CD4-positive, alpha-beta T cell treated with Interleukin-15 for 4 hours (primary cell): ENCODE results near the gene FAM217B.

Experiments used
- DNase-seq: peaks from one replicate; pipeline ENCODE4 v3.0.0-alpha.2; 2020; ENCODE audit warnings: low spot score

The FAM217B gene, protein sequence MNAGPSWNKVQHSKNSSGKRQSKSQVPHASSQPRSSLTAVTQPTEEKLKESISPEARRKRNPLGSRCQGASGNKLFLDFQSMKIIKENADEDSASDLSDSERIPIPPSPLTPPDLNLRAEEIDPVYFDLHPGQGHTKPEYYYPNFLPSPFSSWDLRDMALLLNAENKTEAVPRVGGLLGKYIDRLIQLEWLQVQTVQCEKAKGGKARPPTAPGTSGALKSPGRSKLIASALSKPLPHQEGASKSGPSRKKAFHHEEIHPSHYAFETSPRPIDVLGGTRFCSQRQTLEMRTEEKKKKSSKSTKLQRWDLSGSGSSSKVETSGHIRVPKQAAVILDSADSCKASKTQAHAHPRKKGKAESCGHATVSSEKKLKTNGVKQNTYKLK

DNA sequence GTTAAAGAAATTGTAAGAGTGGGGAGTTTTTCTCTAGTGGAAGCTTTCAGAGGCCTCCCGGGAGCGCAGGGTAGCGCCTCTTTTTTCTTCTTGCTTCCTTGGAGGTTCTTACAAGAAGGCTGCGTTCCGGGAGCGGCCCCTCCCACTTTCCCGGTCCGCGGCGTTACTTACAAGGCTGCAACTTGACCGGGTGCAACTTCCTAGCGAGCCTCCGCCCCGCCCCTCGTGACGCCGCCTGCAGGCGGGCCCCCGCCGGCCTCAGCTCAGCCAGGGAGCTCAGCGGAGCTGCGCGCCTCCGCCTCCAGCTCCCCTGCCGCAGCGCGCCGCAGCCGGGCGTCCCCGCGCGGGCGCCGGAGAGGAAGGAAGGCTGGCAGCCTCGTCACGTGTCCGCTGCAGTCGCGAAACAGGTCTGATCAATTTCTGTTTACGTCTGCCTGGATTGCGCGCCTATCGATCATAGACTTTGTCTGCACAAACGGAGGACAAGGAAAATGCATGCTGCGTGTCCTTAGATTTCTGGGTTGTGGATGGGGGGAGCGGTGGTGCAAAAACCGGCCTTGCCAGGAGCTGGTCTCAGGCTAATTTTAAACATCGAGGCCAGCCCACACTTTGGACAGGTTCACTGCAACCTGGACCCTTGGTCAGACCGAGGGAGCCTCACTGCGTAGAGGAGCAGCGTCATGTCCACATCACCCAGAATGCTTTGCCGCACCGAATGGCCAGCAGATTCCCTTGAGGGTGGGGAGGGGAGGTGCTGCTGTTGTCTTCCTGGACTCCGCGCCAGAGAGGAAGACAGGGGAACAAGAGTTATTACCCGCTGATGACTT is at the start of gene FAM217B, which contains the start of gene PPP1R3D:
Gene FAM217B, plus strand, starts transcription at position 261 of the 827 bp plus-strand sequence. CDS start 3,555 bp downstream, outside the sequence.
Gene PPP1R3D, minus strand, starts transcription at position 177 of the 827 bp plus-strand sequence. CDS start 374 bp downstream, outside the sequence.
- DNase-seq, result peak; percentile 86

DNA sequence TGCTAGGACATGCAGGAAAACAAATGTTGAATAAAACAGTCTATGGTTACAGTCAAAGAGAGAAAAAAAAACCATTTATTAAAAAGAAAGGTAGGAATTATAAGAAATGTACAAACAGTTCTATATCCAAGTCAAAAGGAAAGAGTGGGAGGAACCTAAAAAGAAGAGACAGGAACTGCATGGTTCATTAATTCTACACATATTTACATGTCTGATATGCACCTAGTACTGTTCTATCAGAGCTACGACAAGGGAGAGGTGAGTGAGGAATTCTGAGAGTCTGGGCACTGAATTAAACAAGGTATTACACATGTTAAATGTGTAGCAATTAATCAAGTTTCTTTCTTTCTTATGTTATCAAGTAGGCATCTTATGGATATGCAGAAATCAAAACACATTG is 48.6 kb upstream of the FAM217B start:
- DNase-seq, result no peak

DNA sequence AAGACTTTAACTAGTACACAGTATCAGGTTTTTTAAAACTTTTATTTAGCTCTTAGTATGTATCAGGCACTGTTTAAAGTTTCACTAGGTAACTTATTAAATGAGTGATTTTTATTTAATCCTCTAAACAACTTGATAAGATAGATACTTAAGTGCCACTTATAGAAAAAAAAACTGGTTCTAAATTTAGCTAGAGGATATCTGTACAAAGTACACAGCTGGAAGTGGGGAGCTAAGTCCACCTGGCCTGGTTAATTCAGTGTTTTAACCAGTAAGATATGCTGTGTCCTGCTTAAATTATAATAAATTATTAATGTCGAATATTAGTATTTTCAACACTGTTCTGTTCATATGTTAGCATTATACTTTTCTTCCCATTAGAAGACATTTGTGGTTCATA is 44.3 kb upstream of the FAM217B start:
- no peak for DNase-seq

DNA sequence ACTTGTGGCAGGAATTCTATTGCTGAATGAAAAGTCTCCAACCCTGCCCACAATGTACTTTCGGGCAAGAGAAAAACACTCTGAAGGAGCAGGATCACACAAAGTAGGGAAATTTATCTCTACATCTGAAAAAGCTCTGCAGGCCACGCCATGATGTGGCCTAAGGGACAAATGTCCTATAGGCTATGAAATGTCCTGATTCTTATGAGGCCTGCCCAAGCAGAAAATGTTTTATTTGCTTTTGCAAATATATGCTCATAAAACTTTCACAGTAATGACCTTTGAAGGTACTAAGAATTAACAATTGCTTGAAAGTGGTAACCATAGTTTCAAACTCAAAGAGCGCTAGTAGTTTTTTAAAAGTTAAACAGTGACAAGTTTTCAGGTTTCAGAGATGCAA is 37.7 kb upstream of the FAM217B start:
- no peak for DNase-seq

DNA sequence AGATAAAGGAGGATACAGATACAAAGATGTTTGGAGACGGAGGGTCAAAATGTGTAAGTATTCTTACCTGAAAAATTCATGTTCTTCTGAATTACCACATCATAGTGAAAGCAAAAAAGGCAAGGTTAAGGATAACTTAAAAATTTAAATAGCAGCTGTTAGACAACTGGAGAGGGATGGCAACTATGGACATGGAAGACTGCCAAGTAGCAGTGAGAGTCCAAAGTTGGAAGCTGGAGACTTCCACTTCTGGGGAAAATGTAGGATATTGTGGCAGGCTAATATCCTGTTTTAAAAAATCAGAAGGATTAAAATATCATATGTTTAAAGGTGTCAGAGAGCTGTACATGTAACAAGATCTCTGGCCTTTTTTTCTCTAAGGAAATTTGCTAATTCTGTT is 36.6 kb upstream of the FAM217B start:
- no peak for DNase-seq

DNA sequence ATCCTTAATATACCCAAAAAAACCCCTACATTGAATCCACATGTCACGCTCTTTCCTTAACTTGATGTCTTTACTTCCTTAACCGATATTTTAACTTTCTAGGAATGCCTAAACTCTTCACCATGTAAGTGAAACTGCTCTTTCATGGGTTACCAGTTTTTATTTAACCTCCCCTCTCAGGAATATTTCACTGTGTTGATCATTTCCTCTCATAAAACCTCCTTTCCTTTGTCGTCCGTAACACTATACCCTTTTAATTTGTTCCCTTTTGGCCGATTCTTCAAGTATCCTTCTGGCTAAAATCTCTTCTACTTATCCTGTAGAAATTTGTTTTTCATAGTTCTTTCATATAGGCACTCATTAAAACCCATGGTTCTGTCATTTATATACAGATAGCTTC is 31.3 kb upstream of the FAM217B start:
- DNase-seq, result no peak

DNA sequence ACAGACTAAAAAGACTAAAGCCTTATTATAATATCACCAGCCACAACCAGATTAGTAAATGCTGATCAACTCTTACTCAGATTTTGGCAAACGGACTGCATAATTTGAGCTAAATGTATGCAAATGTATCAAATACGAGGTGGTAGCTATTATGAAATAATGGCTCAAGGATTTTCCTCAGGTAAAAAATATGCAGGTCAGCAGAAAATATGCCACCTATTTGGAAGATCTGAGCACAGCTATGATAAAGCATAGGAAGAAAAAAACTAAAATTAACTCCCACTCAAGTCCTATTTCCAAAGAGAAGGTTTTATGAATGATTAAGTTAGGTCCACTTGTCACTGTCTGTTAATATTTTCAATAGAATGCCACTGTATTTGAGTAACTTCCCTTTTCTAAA is 29.1 kb upstream of the FAM217B start:
- DNase-seq, result no peak

DNA sequence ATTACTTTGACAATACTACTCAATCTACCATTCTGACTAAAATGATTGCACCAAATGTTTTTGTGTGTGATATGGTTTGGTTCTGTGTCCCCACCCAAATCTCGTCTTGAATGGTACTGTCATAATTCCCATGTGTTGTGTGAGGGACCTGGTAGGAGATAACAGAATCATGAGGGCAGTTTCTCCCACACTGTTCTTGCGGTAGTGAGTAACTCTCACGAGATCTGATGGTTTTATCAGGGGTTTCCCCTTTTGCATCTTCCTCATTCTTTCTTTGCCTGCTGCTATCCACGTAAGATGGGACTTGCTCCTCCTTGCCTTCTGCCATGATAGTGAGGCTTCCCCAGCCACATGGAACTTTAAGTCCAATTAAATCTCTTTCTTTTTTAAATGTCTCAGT is 27.6 kb upstream of the FAM217B start:
- DNase-seq, result no peak

DNA sequence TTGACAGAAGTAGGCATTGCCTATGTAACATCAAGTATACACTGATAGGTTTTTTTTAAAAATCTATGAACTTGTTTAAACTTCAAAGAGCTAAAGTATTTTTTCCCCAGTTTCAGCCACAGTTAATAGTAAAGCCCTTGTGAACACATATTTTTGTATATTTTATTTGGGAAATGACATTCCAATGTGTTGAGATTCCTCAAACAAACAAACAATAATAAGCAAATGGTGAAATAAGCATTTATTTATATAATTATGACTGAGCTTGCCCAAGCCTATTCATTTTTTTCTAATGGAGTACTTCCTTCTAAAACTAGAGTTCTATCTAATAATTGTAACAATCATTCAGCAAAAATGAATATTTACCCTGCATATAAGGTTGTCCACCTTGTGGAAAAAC is 19.2 kb upstream of the FAM217B start:
- no peak for DNase-seq

DNA sequence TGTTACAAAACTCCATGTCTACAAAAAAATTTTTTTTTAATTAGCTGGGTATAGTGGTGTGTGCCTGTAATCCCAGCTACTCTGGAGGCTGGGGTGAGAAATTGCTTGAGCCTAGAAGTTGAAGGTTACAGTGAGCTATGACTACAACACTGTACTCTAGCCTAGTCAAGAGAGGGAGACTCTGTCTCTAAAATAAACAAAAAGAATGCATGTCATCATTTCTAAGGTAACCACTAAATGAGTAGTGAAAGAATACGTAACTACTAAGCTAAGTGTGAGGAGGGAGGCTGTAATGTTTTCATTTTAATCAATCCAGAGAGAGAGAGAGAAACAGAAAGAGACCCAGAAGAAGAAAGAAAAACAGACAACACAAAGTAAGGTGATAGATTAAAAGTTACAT is 16.7 kb upstream of the FAM217B start:
- no peak for DNase-seq

DNA sequence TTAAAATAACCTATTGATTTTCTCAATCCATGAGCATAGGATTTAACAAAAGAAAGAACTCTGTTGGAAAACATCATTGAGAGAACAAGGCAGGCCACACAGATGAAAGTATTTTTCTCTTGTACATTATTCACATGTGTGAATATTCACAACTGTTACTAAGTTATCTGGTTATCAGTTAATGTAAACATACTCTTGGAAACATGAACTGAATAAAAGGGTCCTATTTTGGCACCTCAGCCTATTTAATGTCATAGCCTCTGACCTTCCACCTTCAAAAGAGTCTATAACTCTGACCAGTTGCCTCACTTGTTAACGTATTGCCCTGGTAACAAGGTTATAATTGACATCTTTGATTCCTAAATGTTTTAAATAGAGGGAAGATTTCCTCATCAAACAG is 14.8 kb upstream of the FAM217B start:
- no peak for DNase-seq

DNA sequence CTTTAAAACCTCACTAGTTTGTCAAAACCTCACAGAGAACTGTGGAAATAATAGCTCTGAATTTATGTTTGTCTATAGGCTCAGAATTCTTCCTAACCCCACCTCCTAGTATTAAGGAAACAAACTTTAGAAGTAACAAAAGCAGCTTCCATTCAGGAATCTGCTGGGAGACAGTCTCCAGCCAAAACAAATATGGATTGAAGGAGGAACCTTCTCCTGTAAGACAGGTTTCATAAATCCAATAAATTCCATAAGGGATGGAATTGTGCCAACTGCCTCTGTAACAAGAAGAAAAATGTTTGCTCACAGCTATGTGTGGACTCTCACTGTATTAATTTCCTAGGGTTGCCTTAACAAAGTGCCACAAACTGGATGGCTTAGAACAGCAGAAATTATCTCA is 14.3 kb upstream of the FAM217B start:
- no peak for DNase-seq

DNA sequence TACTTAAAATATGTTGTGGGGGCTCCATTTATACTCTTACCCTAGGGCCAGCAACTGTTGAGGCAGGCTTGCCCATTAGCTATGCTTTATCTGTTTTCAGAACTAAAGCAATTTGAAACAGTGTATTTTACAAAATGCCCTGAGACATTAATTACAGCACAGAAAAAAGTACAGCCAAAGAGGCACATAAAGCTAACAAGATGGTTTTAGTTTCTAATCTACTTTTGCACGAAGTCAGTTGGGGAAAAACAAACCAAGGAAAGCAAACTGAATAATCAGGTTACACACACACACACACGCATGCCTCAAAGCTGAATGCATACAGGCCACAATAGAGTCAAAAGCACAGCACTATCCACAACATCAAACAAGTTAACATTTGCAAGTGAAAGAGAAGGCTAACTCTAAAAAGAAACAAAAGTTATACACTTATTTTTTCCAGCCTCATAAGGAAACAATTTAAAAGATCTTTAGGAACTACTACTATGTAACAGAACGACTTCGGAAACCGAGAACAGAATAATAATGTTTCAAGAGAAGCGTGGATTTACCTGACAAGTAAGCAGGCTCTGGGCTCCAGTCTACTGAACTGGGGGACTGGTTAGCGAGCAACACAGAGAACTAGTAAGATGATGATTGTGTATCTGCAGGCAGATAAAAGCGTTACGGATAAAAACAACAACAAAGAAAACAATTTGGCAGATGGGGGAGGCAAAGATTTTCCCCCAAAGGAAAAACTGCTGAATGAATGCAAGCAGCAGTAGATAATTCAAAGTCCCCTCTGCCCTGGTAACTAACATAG is 8.5 kb upstream of the FAM217B start:
- DNase-seq, result no peak

DNA sequence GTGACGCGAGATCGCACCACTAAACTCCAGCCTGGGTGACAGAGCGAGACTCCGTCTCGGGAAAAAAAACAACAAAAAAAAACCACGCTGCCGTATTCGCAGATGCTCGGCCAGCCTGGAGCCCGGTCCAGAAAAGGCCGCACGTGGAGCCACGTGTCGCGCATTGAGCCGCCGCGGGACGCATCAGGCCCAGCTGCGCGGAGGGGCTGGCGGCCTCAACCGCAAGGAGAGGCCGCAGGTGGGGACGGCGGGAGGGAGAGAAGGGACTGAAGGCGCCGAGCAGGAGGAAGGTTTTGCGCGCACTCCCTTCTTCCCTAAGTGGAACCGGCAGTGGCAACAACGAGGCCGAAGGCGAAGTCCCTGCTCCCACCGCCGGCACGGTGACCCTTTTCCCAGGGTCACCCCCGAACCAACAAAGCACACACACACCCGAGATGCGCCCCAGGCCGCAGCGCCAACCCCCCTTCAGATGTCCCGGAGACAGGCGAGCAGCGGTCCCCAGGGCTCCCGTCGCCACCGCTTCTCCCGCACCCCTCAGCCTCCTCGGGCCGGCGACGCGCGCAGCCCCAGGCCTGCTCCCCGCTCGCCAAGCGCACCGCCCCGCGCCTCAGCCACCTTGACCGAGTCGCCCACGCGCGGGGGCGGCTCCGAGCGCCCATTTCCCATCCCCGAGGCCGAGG is 7.4 kb upstream of the FAM217B start:
- DNase-seq, result no peak

DNA sequence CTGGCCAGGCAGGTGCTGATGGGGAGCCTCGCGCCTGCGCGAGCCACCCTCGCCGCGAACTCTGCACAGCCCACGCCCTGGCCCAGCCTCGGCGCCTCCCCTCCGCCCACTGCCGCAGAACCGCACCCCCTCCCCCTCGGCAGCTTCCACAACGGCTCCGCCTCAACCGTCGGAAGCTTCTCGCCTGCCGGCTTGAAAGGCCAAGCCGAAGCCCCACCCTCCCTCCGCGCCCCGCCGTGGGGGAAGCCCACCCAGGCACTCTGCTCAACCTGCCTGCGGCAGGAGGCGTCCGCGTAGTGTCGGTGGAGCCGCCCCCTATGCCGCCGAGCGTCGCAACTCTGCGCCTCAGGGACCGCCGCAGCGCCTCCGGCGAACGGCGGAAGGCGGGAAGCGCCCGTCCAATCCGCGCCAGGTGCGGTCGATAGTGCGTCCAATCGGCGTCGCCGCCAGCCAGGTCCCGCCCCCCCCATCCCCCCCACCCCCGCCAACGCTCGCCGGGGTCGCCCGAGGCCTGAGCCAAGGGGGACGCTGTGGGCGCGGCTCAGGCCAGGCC is 6.8 kb upstream of the FAM217B start, which contains the start of gene SYCP2:
Gene SYCP2, minus strand, starts transcription at position 342 of the 553 bp plus-strand sequence. CDS start 11,224 bp downstream, outside the sequence.
- peak; percentile 59 for DNase-seq

DNA sequence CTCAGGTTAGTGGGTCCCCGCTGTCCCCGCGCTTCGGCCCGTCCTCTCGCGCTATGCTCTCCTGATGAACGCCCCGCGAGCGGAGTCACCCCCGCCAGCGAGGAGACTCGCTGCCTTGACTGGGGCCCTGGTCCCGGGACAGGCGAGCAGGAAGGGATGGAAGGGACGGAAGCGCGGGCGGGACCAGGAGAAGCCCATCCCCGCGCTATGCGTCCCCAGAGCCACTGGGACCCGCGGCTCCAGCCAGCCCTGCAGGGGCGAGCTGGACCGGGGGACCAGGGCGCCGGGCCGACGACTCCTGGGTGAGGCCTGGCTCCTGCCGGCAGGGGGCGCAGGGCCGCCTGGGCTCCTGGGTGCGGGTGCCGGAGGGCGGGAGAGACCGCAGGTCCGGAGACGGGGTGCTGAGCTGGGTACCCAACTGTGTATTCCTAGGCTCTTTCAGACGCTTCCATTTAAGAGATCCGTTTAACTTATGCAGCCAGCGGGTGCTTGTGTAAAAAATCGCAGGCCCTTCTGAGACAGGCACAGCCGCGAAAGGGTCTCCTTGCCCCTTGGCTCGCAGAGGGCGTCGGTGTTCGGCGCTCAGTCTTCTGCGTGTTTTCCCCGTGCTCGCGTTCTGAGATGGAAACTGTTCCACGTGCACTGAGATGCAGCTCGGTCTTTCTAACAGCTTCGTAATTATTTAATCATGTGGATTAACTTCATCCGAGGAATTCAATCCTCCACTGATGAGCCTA is 6.2 kb upstream of the FAM217B start:
- DNase-seq, result peak; percentile 76

DNA sequence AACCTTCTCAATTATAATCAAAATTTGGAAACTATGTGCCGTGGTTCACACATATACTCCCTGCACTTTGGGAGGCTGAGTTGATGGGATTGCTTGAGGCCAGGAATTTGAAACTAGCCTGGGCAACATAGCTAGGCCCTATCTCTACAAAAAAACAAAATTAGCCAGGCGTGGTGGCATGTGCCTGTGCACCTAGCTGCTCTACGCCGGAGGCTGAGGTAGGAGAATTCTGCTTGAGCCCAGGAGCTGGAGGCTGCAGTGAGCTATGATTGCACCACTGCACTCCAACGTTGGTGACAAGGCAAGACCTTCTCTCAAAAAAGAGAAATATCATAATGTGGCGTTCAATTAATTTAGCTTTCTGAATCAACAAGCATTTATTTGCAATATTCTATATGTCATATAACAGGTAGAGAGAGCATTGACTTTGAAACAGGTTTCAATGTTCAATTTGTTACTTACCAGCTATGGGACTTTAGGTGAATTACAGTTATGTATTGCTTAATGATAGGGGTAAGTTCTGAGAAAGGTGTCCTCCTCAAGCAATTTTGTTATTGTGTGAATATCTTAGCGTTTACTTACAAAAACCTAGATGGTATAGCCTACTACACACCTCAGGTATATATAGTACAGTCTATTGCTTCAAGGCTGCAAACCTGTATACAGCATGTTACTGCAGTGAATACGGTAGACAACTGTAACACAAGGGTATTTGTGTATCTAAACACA is 4.6 kb upstream of the FAM217B start:
- DNase-seq, result no peak

DNA sequence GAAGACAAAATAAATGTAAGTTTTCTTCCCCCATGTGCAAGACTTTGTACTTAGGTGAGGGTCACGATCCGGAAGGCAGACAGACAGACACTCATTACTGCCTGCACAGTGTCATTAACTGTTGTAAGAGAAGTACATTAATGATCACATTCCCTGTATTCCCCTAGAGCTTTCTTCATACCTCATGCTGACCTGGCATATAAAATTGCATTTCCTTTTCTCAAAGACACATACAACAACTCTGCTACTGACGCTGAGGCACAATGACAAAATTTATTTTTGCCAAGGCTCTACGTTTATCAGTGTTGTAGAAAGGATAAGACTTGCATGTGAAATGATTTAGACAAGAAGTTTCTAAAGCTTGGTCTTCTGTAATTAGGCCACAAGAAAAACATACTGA is 3.8 kb upstream of the FAM217B start:
- no peak for DNase-seq

DNA sequence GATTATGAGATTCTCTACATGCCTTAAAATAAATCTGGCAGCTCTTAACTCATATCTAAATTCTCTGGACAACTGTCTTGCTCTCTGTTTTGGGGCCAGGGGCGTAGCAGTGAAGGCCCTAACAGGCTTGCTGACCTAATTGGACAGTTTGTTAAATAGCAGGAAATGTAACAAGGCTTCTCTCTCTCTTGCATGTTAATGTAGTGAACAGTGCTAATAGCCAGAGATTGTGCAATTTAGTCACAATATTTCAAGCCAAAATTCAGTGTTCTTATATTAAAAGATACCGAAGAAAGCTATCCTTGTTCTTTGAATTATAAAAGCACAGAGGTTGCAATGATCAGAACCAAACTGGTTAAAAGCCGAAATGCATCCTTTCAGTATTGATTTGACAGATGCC is 3.0 kb upstream of the FAM217B start:
- no peak for DNase-seq

DNA sequence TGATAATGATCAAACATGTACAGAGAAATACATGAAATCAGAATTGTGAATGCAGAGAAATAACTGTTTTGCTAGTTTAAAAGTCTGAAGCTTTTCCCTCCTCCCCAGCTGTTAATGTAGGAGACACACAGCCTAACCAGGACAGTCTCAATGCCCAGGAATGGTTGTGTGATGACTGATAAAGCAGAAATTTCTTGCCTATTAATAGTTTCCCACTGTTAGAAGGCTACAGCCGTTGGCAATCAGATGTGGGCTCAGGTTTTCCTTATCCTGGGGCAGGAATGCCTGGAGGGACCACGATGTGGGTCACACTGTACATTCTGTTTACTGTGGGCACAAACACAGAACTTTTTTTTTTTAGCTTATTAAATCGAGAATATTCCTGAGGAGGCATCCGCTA is 2.0 kb upstream of the FAM217B start:
- no peak for DNase-seq
